NCI-H460 (cell line): ENCODE results near the gene PLA2G4A. TPM values are rescaled to one million over a fixed set of nuclear protein-coding genes. Genes with fewer than 3 reads are reported as not detected.
A peak's percentile ranks its signal among the peaks of the same experiment; 100 is the strongest.

Experiments
- DNase-seq: peaks from one replicate; pipeline ENCODE4 v3.0.0-alpha.2; 2016; ENCODE audit warnings: low read depth; ENCODE audit errors: extremely low read depth
- total RNA-seq: library from RNA; depleted of rRNA; stranded (reverse); fragments of >200 nt; shearing (Covaris generic); gene quantifications from 2 replicates; pipeline ENCODE4 v1.2.3, GENCODE V29; 2014

The PLA2G4A gene
- total RNA-seq, 1 experiment from 2014 or later = 40.9 TPM

DNA sequence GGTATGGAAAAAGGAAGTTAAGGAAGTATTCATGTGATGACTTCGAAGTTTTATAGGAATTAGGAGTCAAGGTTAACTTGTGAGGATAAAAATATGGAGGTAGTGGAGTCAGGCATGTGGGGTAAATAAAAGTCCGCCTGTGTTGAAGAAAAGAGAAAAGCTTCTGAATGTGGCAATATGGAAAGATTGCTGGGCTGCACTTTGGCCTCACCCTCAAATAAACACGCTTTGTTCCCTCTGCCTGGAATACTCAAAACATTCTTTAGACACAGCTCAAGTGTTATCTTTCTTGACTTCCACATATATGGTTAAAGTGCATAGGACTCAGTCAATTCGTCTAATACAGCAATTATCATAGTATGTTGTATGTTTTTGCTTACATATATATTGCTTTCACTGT lies 137.7 kb downstream of the PLA2G4A start:
- DNase-seq = no peak

DNA sequence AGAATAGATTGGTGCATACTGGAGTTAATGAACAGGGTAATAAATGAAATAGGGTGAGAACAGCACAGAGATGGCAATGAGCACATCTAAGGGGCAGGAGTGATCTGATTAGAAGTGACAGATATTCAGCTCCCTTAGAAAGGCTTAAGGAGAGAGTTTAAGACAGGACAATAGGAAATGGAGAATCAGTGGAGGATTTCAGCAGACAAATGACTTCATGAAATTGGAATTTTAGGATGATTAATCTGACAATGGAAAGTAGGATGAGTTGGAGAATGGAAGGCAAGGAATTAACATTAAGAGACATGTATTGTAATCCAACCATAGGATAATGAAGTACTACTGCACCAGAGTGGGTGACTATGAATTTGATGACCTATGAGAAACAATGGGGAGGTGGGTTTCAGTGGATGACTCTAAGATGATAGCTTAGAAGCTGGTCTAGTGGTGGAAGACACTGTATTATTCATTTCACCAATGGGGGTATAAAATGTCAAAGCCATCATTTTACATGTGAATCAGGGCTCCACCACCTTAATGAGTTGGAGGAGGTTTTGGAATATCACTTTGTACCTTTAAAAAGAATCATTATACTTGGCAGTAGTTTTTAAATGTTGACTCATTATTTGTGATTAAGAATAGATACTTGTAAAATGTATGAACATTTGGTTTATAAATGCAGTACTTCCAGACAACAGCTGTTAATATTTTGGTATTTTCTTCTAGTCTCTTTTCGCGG lies 139.1 kb downstream of the PLA2G4A start:
- no peak for DNase-seq

DNA sequence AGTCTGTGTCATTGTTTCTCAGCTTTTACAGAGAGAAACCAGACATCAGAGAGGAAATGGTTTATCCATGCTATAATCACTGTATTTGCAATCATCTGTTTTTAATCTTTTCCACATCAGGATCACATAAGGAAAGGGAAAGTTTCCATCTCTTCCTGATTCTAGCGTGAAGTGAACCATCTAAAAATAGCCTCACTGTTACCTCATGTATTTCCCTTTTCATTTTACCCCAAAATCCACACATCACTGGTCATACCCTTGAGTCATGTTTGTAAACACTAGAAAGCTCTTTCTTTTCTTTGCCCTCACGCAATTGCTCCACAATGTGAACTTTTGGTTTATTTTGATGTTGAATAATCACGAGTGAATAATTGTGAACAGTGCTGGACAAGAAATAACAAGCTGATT lies 146.0 kb downstream of the PLA2G4A start:
- peak; percentile 35 for DNase-seq

DNA sequence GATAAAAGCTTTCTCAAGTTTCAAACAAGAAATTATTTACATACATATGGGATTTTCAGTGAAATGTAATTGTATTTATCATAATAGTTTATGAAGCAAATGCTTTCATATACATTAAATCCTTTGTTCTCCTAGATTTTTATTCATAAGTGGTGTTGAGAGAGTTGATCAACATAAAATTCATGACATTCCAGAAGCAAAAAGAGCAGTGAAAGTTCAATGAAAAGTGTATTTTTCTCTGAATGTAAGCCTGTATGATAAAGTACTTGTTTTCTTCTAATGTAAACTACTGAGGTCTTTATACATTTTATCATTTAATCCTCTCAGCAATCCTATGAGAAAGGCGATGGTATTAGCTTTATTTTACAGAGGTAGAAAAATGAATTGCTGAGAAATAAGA lies 146.5 kb downstream of the PLA2G4A start:
- no peak for DNase-seq

DNA sequence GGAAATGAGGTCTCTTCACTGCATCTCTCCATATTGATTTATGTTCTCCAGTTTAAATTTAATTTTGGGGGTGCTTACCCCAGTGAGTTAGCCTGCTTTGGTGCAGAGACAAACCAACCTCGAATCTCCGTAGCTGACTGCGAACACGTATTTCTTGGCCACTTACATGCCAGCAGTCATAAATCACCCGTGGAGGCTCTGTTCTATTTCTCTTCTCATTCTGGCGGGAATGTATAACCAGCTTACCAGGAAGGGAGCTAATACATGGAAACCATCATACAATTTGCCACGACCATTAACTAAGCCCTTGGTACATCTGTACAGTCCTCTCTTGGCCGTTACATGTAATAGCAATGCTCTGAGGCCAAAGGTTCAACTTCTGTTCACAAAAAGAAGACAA lies 148.0 kb downstream of the PLA2G4A start:
- no peak for DNase-seq

DNA sequence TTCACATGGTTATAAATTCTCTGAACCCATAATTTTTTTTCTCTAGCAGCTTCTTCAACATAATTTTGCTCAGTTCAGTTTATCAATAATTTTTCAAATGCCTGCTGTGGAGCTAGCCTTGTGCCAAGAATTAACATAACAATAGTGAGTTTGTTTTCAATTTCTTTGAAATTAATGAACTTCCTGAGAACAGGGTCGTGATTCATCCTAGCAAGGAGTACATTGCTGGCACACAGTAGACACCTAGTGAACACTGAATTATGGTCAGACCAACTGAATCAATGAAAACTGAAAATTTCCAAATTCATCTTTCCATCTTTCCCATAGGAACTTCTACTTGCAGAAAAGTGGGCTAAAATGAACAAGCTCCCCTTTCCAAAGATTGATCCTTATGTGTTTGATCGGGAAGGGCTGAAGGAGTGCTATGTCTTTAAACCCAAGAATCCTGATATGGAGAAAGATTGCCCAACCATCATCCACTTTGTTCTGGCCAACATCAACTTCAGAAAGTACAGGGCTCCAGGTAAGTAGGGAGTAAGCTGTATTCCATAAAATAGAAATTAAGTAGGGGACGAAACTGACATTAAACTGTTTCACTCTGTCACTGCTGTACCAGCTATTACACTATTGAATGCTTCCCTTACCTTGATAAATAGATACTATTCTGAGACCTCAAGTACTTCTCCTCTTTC lies 148.7 kb downstream of the PLA2G4A start:
- DNase-seq = no peak

DNA sequence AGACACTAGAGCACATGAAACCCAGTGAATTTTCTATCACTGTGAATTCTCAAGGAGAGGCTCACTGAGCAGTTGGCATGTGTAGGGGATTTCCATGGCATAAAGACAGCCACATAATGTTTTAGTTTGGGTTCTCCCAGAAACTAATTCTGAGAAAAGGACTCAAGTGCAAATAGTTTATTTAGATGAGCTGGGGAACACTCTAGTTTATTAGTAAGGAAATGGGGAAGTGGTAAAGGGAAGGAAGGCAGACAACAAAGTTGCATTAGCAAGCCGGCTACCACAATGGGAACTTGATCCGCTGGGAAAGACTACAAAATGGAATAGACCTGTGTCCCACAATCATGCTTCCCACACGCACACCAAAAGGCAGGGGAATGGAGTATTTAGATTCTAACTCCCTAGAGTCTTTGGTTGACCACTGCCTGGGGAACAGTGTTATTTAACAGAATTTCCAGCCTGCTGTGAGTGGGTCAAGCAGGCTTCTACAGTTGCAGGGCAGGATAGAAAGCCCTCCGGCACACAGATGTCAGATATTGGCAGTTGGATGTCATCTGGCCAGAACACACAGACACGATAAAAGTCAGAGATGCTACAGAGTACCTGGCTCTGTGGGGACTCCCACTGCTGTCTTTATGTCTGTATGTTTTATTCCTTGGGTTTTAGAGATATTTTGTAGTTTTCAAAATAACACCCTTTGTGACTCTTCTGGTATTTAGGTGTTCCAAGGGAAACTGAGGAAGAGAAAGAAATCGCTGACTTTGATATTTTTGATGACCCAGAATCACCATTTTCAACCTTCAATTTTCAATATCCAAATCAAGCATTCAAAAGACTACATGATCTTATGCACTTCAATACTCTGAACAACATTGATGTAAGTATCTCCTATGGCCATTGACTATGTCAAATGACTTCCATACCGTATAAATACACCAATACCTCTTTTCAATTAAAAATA lies 150.1 kb downstream of the PLA2G4A start:
- DNase-seq = no peak

DNA sequence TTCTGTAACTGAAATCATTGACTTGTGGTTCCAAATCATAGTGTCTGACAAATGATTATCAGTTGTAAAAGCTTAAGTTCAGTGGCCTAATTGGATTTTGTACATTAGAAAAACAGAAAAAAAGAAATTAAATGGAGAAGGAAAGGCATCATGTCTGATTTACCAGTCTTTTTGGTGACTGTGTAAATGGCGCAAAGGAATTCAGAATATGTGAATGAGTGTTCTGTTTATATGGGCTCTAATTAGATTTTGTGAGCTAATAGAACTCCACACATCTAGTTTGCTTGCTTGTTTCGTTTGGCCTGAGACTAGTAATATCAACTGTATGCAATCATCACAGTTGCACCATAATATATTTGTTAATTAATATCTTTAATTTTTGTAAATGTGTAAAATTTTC lies 151.7 kb downstream of the PLA2G4A start:
- no peak for DNase-seq

DNA sequence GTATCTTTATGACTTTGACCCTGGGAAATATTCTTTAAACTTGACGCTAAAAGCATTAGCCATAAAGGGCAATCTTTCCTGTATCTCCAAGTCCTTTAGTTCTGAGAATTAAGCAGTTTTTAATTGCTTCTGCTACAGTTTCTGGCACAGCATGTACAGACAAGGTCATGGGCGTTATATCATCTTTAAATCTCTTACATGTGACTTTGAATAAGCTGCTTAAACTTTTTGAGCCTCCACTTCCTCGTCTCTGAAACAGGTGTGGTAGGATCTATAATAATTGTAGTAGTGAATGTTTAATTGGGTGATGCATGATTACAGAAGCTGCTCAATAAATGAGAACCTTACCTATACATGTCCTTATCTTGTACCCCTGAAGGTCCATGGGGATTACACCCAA lies 153.4 kb downstream of the PLA2G4A start:
- DNase-seq = no peak

DNA sequence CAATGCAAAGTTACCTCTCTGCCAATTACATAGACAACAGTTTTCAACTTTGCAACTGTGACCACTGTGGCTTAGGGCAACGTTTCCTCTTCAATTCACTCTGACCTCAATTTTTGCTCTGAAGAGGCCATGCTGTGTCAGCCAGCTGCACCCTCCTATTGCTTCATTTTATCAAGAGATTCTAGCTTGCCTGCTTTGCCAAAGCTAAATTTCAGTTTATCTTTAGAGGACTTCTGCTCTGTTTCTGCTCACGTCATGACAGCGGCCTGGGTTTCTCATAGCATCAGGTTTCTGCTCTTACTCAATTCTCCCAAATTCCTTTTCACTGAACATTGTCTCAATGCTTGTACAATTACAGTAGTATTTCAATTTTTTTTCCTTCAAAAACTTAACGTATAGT lies 154.6 kb downstream of the PLA2G4A start:
- no peak for DNase-seq

DNA sequence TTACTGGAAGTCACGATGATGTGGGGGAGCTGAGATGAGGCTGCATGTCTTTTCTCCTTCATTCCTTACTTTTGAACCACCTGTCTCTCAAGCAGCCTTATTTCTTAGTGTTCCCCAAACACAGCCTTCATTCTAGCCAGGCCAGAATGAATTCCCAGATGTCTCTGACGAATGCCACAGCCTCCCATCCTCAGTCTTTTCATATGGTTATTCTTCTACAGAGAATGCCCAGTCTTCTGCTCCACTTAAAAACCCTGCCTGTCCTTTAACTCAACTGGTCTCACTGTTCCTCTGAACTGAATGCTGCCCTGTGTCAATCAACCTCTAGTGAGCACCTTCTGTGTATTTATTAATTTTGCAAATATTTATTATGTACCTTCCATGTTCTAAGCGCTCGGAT lies 156.2 kb downstream of the PLA2G4A start:
- DNase-seq = no peak

DNA sequence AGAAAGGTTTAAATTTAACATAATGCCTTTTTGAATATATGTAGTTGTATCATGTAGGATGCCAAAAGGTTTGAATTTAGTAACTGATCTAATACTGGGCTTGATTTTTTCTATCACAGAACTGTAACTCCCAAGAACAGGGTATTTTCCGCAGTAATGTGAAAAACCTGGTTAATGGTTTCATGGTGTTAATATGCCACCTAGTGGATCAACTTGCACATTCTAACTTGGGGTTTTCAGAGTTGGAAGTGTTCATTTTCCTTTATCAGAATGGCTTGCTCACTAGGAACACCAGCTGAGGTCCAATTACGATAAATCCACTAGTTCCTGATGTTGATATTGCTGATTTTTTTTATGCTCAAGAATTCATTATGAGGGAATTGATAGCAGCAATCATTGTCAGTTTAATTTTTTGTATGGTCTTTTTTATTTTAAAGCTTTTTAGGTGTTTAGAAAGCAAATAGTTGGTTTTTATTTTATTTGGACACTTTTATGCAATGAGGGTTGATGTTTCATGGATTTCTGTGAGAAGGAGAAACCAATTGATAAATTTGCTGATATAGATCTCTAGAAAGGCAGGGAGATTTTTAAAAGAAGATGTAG lies 157.2 kb downstream of the PLA2G4A start:
- peak; percentile 77 for DNase-seq

DNA sequence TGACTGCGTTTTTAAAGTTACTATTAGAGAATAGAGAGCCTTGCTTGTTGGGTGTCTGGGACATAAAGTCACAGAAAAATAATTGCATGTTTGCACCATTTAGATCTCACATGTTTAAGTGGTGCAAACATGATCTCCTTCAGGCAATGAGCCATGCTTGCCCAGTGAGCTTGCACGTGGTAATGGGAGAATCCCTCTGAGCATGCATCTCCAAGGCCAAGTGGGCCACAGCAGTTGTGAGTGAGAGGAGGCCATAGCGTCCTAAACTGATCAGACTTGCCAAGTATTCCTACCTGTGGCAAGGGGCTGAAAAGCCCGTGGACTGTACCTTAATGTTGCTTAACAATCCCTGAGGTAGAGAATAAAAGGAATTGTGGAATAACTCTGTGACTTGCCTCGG lies 158.3 kb downstream of the PLA2G4A start:
- no peak for DNase-seq

DNA sequence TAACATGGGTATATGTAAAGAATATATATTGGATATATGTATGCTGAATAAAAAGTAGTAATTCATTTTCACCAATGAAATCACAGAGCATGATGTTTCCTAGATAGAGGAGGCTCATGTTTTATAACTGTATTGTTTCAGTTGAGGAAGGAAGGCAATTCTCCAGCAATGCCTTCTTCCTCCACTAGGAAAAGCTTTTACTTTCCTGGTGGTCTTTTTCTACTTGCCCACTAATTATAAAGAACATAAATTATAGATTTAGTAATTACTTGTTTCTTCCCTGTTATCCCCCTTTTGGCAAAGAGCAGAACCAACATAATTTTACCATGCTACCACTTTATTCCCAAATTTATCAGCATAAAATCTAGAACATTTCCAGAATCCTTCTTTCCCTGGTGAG lies 159.0 kb downstream of the PLA2G4A start:
- no peak for DNase-seq

DNA sequence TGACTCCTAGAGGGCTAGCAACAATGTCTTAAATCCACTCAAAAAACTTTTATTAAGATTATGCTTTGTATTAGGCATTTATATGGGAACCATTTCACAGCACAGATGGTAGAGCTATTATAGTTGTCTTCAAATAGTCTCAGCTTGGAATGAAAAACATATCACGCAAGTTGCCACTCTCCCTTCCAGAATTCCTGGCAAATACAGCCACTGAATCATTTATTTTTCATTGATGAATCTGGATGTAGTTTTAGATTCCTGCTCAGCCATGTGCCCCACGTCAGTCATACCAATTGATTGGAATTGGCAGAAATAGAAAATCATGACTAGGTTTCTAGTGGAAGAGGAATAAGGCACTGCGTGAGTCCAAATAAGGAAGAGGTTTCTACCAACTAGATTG lies 165.2 kb downstream of the PLA2G4A start:
- no peak for DNase-seq

DNA sequence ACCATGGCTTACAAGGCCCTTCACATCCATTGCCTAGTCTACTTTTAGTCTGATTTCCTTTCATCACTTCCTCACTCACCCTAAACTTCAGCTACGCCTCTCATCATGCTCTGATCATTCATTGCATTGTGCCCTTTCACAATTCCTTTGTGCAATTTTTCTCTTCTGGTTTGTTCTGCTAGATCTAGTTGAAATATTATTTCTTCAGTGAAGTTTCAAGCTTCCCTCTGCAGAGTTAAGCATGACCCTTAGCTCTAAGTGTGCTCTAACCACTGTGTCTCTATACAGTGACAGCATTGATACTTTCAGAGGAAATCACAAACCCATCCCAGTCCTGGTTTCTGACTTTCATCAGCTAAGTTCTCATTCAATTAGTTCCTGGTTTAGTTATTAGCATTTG lies 166.1 kb downstream of the PLA2G4A start:
- no peak for DNase-seq

DNA sequence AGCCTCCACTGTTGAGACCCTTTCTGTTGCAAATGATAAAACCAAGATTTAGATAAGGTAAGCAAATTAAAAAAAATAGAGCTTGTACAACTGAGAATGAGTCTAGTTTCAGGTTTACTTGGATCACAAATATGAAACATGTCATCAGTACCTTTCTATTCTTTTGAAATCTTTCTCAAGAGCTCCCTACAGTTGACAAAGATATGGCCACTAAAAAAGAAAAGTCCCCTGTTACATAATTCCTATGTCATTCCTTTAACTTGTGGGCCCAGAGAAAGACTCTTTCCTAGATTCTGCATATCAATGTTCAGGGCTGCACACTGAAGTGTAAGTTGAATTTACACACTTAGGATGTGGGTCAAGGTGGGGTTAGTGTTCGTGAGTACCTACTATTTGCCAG lies 168.1 kb downstream of the PLA2G4A start:
- DNase-seq = no peak

DNA sequence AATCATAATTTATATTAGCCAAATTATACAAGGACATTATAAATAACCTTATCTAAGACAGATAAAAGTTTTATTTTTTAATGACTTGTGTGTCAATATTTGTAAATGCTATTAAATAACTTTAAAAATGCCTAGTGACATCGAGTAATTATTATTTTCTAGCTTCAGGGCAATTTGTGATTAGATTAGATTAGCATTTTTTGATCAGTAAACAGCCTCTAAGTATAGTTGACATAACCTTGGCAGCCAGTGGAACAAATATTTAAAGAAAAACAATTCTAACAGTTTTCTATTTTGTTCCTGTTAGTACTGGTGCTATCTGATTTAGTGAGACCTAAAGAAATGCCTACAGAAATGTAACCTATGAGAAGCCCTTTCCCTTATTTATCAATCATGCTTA lies 169.1 kb downstream of the PLA2G4A start:
- DNase-seq = no peak

DNA sequence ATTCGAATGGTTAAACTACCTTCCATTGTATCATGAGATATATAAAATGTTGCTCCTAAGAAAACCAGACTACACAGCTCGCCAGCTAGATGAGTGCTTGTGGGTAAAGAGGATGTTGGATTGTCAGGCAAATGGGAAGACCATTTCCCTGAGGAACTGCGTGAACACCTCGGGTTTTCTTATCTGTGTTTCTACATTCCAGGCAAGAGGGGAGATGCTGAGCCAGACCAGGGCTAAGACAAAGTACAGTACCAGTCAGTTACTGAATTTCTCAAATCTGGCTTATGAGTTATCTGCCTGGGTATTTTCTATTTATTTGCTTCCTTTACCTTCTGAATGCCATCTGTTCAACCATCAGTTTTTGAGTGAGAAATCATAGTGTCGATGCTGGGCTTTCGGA lies 170.8 kb downstream of the PLA2G4A start:
- DNase-seq = no peak

DNA sequence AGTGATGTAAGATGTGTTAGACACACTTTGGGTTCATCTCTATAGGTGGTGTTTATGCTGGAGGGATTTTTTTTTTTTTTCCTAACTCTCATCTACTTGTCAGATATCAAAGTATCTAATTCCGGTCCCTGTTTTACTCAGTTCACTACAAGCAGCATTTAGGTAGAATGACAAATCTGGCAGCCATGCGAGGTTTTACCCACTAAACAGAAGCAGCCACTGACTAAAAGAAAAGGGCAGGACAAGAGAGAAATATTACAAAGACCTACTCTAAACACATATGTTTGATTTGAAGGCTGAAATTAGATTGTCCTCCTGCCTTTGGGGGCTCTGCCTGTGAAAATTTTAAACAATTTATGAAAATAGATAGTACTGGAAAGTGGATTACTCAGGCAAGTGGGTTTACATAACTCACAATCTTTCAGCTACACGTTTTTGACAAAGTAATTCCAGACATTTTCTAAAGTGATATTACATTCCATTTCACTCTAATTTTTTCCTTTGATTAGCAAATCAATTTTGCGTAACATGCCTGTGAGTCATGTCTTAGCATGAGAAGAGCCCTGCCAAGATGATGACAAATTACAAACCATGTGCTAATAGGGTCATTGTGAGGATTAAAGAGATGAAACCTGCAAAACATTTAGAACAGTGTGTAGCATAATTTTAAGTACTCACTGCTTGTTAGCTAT lies 172.6 kb downstream of the PLA2G4A start:
- DNase-seq = peak; percentile 18
